HG03095 (cell line): ENCODE data around the gene KRT23.
"Not testable (repeated sequence)": the region's sequence is repeated elsewhere in the genome, so short reads cannot be mapped to it uniquely, and the experiment has no call there.

ENCODE experiments used
- ATAC-seq: cut with Tn5 transposase; IDR thresholded peaks from one replicate; pipeline ENCODE4 v1.9.1; 2021; ENCODE audit warnings: moderate library complexity; ENCODE audit not compliant: unreplicated experiment

KRT23 gene

DNA sequence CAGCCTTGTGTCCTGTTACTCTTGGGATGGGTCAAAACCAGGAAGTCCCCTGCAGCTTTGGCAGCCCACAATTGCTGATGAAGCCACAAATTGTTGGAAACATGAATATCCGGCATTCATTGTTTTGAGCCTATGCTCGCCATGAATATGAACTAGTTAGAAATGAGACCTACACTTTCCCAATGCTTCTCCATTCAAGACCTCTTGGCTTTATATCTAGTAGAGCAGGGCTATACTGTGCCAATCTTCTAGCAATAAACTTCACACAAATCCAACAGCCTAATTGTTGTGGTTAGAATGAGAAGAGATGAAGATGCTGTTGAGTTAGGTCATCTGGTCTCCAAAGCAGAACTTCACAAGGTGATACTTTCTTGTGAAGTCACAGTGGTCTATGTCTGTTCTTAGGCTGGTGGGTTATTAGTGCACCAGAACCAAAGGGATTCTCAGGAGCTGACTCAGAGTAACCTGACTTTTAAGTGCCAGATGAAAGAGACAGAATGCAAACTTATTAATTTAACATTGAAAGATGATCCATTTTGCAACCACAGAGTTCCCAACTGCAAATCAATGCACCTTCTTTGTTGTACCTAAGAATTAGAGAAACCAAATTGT is 13.7 kb upstream of the KRT23 start:
- ATAC-seq, result no peak

GRCh38 chr17:40950176-40950575 is 12.7 kb upstream of the KRT23 start:
- no peak for ATAC-seq

- ATAC-seq, result no peak
These were observed 12.0 kb upstream of the KRT23 start for GRCh38 chr17:40949418-40949817.

DNA sequence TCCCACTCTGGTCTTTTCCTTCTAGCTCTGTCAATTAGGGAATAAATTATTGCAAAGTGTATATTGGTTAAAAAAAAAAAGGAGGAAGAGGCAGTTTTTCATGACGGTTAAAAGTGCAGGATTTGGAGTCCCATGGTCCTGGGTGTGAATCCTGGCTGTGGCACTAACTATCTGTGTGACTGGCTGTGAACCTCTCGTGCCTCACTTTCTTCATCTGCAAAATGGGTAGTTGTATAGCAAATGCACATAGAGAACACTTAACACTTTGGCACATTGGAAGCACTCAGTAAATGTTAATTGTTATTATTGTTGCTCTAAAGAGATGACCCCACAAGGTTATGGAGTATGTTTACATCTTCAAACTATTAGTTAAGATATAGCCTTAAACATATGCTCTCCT is 10.5 kb upstream of the KRT23 start:
- ATAC-seq, result no peak

DNA sequence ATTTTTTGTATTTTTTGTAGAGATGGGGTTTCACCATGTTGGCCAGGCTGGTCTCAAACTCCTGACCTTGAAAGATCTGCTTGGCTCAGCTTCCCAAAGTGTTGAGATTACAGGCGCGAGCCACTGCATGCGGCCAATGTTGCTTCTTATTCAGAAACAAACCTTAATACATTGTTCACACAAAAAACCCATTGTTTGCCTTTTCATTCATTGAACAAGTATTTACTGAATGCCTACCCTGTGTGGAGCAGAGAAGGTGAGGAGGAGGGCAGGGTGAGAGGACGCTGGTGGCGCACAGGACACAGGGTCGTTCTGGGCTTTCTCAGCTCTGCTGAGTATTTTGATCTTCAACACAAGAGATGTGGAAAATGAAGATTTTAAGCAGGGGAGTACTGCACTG is 8.0 kb upstream of the KRT23 start:
- ATAC-seq, result no peak

- ATAC-seq, result no peak
These were observed 7.1 kb upstream of the KRT23 start for GRCh38 chr17:40944531-40944930.

- no peak for ATAC-seq
These were observed 5.1 kb upstream of the KRT23 start for GRCh38 chr17:40942553-40942952.

GRCh38 chr17:40940266-40940665 is 2.8 kb upstream of the KRT23 start:
- ATAC-seq, result no peak

- ATAC-seq, result no peak
These were observed 1.5 kb upstream of the KRT23 start for GRCh38 chr17:40938981-40939380.

DNA sequence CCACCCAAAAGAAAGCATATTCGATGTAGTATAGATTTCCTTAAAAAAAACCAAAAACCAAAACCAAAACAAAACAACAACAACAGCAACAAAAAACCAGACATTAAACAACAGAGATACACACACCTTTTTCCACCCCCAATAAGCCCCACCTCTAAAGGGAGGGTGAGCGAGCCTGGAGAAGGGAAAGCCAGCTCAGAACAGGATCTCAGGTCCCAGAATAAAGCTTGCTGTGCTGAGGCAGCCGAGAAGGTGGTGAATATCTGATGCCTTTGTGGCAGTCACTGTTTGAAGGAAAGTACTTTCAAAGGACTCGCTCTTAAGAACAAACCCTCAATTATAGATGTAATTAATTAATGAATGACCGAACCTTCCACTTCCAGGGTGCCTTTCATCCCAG is 470 bp downstream of the KRT23 start:
- no peak for ATAC-seq

GRCh38 chr17:40936437-40936971 is 942 bp downstream of the KRT23 start:
- ATAC-seq, result no peak

DNA sequence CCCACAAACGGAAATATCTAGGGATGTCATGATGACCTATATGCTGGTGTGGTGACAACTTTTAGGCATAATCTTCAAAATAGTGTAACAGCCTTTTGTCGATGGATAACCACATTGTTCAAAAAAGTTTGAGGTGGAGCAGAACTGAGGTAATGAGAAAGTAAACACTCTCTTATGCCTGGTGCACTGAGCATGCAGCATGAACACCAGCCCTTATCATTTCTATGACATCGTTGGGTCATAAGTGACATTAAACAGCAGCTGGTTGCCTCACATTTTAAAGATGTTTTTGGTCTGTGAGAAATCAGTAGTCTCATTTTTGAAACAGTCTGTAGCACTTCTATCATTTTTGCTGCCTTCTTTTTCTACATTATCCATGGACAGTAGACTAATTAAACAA is 1.8 kb downstream of the KRT23 start:
- no peak for ATAC-seq

DNA sequence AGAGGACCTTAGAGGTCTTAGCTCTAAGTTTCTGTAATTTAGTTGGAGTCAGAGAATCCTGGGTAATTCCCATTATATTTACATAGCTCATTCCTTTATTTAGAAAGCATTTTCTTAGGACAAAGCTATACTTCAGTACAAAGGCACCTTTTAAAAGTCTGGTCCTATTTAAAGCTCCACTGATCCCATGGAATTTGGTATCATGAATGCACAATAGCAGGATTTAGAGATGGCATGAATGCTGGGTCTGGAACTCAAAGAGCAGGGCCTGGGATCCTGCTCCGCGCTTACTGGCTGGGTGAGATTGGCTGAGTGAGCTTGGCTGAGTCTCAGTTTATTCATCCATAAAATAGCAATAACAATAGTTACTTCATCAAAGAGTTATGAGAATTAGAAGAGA is 4.8 kb downstream of the KRT23 start:
- no peak for ATAC-seq

DNA sequence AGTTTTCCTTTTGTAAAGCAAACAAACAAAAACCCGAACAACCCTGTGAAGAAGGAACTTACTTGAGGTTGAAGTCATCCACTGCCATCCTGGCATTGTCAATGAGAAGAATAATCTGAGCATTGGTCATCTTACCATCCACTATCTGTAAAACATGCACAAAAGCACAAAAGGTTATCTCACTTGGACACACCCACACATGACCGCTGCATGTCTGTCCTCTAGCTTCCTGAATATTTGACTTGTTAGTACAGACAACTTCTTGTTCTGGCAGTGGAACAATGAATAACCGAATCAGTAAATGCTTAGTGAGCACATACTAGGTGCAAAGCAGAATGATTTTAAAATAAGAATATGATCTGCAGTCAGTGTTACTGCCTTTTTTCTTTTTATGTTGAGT is 6.1 kb downstream of the KRT23 start:
- ATAC-seq, result no peak

GRCh38 chr17:40926341-40926740 is 11.1 kb downstream of the KRT23 start:
- no peak for ATAC-seq

DNA sequence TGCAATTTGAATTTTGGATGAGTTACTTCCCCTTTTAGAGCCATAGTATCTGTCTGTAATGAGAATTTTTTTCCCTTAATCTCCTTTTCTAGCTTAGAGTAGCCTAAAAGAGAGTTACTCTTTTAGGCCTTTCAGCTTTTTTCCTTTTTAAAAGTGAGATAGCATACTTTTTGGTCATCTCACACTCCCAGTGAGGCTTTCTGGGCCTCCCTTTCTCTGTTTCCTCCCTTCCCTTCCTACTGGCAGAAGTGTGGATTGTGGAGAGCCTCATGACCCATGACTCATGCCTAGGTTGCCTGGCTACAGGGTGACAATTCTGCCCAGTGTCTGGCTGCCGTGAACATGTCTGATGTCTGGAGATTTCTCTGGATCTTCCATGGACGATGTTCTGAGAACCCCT is 15.2 kb downstream of the KRT23 start:
- no peak for ATAC-seq

DNA sequence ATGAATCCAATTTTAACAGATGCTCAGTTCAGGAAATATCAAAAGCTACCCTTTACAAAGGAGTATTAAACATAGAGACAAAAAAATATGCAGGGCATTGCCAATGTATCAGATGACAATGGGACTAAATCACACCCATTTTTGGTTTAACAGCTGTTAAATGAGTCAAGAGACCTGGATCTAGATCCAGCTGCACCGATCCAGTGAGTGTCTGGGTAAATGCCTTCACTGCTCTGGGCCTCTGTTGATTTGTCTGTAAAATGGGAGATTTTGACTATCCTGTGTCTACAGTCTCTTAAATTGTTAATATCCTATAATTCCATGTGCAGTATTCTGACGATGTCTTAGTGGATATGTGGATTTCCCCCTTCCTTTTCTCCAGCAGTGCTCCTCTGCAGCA is 16.4 kb downstream of the KRT23 start:
- ATAC-seq, result no peak

DNA sequence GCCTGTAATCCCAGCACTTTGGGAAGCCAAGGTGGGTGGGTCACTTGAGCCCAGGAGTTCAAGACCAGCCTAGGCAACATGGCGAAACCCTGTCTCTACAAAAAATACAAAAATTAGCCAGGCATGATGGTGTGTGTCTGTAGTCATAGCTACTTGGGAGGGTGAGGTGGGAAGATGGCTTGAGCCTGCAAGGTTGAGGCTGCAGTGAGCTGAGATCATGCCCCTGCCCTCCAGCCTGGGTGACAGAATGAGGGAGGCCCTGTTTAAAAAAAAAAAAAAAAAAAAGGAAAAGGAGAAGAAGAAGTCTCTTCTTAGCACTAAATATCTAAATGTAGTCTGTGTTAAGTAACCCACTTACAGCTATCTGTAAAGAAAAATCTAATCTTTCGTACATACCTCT is 20.3 kb downstream of the KRT23 start:
- not testable (repeated sequence) for ATAC-seq

- no peak for ATAC-seq
These were observed 21.1 kb downstream of the KRT23 start for GRCh38 chr17:40916366-40916765.

GRCh38 chr17:40915721-40916256 is 21.7 kb downstream of the KRT23 start:
- no peak for ATAC-seq

DNA sequence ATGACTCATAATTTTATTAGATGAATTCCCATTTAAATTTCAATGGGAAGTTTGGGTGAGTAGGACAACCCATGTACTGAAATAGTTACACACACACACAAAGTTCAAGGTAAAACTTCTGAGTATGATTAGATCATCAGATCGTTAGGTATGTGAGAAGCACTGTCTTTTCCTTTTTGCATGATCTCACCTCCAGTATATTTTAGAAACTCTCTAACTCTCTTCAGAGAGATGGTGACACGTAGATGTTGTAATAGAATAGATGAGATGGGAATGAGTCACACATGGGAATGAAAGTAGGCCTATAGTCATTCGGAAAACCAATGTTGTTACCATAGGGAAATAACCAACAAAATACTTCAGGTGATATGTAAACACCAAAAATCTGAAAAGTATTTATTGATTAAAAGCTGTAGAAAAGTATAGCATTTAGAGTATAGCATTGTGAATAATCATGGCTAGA is 22.2 kb downstream of the KRT23 start:
- peak; percentile 54 for ATAC-seq

GRCh38 chr17:40914075-40914855 is 23.2 kb downstream of the KRT23 start:
- ATAC-seq, result no peak
